Activated B cell treated with CpG ODN at 0.5 μM for 24 hours (primary cell): ENCODE results near the gene FNIP1. TPM values are rescaled to one million over a fixed set of nuclear protein-coding genes. Genes with fewer than 3 reads are reported as not detected.

Experiments used
- ATAC-seq: fragments of 200-7000 bp; cut with Tn5 transposase; one replicate; pipeline ENCODE4 v1.10.0; 2021; ENCODE audit warnings: low read depth, mild to moderate bottlenecking, moderate library complexity
- CTCF ChIA-PET: fragments of 350-600 bp; sonication (Branson Sonifier 250); formaldehyde crosslinking; loops from one replicate; lab custom pipeline; 2021; ENCODE audit warnings: antibody characterized with exemption; lab: Charles Lee
- POLR2A ChIA-PET: fragments of 350-600 bp; sonication (Branson Sonifier 250); formaldehyde crosslinking; loops from one replicate; lab custom pipeline; 2021; ENCODE audit warnings: antibody characterized with exemption; lab: Charles Lee
- DNase-seq: peaks from one replicate; pipeline ENCODE4 v3.0.0; 2022
- H3K27ac Mint-ChIP-seq: one replicate; pipeline ENCODE4 v1.8.0; 2020; ENCODE audit warnings: mixed read lengths
- H3K27me3 Mint-ChIP-seq: one replicate; pipeline ENCODE4 v1.8.0; 2021; ENCODE audit warnings: mixed read lengths
- H3K36me3 Mint-ChIP-seq: one replicate; pipeline ENCODE4 v1.8.0; 2021; ENCODE audit warnings: low read depth, mixed read lengths
- H3K4me1 Mint-ChIP-seq: one replicate; pipeline ENCODE4 v1.8.0; 2021; ENCODE audit warnings: mixed read lengths
- H3K4me3 Mint-ChIP-seq: one replicate; pipeline ENCODE4 v1.8.0; 2020; ENCODE audit warnings: mild to moderate bottlenecking, mixed read lengths
- H3K9me3 Mint-ChIP-seq: one replicate; pipeline ENCODE4 v1.8.0; 2020; ENCODE audit warnings: mixed read lengths
- intact Hi-C: fragments of 100-400 bp; cut with micrococcal nuclease; formaldehyde crosslinking; loops from one replicate; pipeline ENCODE4 v1.15.1; 2024
- total RNA-seq: library from RNA; stranded (reverse); gene quantifications from 2 replicates; pipeline ENCODE4 v1.2.3, GENCODE V29; 2022
- TF ChIP-seq, protein P1 (sequence below): fragments of 200-600 bp; IDR thresholded peaks from one replicate; pipeline ENCODE4 v1.8.0; 2022; ENCODE audit warnings: antibody characterized with exemption, mild to moderate bottlenecking

Gene FNIP1
- total RNA-seq, 1 donor from 2014 or later = 34.0 TPM

DNA sequence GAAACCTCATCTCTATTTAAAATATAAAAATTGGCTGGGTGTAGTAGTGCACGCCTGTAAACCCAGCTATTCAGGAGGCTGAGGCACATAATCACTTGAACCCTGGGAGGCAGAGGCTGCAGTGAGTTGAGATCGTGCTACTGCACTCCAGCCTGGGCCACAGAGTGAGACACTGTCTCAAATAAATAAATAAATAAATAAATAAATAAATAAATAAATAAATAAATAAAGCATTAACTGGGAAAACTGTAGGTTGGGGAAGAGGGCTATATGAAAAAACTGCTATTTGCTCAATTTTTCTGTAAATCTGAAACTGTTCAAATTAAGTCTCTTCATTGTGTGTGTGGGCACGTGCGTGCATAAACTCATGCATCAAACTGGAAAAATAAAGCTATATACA lies 101.9 kb downstream of the FNIP1 start:
- Mint-ChIP-seq H3K4me3 (no peak overlapping the region), H3K27me3 (no peaks in the 10 kb centered on the region), H3K4me1 (no peaks in the 10 kb centered on the region), H3K27ac (no peak overlapping the region), H3K36me3 (peaks cover 67% of the 10 kb centered on the region), H3K9me3 (peaks cover 7% of the 10 kb centered on the region)
- no peak for ATAC-seq
- intact Hi-C loops = loop anchor here (5.0 kb wide), 2 partner anchors 33 to 63 kb away; no protein-coding TSS in a partner anchor
- POLR2A ChIA-PET = no interaction called here
- CTCF ChIA-PET = interaction anchor here (1.7 kb wide), 1 partner anchor 12 kb away, joined by 3 read pairs; no protein-coding TSS in a partner anchor
- DNase-seq = no peak
- TF ChIP-seq, protein P1, sequence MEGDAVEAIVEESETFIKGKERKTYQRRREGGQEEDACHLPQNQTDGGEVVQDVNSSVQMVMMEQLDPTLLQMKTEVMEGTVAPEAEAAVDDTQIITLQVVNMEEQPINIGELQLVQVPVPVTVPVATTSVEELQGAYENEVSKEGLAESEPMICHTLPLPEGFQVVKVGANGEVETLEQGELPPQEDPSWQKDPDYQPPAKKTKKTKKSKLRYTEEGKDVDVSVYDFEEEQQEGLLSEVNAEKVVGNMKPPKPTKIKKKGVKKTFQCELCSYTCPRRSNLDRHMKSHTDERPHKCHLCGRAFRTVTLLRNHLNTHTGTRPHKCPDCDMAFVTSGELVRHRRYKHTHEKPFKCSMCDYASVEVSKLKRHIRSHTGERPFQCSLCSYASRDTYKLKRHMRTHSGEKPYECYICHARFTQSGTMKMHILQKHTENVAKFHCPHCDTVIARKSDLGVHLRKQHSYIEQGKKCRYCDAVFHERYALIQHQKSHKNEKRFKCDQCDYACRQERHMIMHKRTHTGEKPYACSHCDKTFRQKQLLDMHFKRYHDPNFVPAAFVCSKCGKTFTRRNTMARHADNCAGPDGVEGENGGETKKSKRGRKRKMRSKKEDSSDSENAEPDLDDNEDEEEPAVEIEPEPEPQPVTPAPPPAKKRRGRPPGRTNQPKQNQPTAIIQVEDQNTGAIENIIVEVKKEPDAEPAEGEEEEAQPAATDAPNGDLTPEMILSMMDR = no peak

DNA sequence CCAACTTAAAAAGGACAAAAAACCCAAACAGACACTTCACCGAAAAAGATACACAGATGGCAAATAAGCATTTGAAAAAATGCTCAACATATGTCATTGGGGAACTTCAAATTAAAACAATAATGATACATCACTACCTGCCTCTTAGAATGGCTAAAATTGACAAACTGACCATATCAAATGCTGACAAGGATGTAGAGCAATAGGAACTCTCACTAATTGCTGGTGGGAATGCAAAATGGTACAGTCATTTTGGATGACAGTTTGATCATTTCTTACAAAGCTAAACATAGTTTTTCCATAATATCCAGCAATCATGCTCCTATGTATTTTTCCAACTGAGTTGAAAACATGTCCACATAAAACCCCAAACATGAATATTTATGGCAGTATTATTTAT lies 102.9 kb downstream of the FNIP1 start:
- DNase-seq = no peak
- no peaks in the 10 kb centered on the region for H3K27me3 Mint-ChIP-seq
- H3K4me3 Mint-ChIP-seq = no peak overlapping the region
- ChIA-PET POLR2A (no interaction called here), CTCF (no interaction called here)
- no peaks in the 10 kb centered on the region for H3K4me1 Mint-ChIP-seq
- TF ChIP-seq, protein P1 = no peak
- no peak overlapping the region for H3K27ac Mint-ChIP-seq
- peaks cover 72% of the 10 kb centered on the region for H3K36me3 Mint-ChIP-seq
- H3K9me3 Mint-ChIP-seq = peaks cover 7% of the 10 kb centered on the region
- no peak for ATAC-seq
- intact Hi-C loops = no loop called here

DNA sequence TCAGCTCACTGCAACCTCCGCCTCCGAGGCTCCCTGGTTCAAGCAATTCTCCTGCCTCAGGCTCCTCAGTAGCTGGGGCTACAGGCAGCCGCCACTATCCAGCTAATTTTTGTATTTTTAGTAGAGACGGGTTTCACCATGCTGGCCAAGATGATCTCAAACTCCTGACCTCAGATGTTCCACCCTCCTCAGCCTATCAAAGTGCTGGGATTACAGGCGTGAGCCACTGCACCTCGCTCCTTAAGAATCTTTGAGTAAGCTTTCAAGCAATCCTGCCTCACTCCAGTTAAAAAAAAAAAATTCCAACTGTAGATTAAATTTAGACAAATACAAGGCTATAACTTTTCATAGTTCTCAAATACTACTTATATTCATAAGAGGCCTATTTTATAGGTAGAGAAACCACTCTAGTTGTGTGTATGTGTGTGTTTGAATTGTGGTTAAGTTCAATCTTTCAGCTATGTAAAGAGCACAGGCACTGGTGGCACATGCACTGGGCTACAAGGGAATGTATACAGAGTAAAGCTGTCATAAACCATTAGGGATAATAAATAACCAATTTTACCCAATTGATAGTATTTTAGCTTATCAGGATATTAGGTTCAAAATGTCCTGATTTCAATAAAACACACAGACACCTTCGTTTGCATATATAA lies 111.2 kb downstream of the FNIP1 start:
- Mint-ChIP-seq H3K27me3 (no peaks in the 10 kb centered on the region), H3K4me1 (peaks cover 19% of the 10 kb centered on the region), H3K4me3 (no peak overlapping the region), H3K27ac (no peak overlapping the region), H3K9me3 (peaks cover 5% of the 10 kb centered on the region), H3K36me3 (peaks cover 44% of the 10 kb centered on the region)
- ChIA-PET POLR2A (no interaction called here), CTCF (interaction anchor here (2.3 kb wide), 1 partner anchor 96 kb away, joined by 6 read pairs; no protein-coding TSS in a partner anchor)
- ATAC-seq = no peak
- DNase-seq = no peak
- intact Hi-C loops = no loop called here
- TF ChIP-seq, protein P1 = no peak

DNA sequence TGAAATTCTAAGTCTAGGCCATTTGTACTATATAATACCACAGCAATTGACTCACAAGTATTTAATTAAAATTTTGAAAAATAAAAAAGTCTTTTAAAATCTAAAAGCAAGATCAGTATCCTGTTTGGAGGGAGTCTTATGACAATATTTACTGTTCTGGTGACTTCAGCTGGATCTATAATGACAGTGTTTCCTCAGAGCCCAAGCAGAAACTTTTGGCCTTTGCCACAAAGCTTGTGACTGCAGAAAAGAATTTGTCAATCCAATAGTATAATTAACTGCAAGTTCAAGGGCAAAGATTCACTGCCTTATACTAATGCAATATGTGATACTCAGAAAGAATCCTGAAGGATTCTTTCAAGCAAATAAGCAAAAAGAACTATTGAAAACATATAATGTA lies 112.2 kb downstream of the FNIP1 start:
- TF ChIP-seq, protein P1 = no peak
- ChIA-PET POLR2A (no interaction called here), CTCF (interaction anchor here (2.3 kb wide), 1 partner anchor 95 kb away, joined by 6 read pairs; no protein-coding TSS in a partner anchor)
- ATAC-seq = no peak
- no peaks in the 10 kb centered on the region for H3K27me3 Mint-ChIP-seq
- DNase-seq = no peak
- H3K9me3 Mint-ChIP-seq = no peaks in the 10 kb centered on the region
- no peak overlapping the region for H3K27ac Mint-ChIP-seq
- intact Hi-C loops = loop anchor here (5.0 kb wide), 2 partner anchors 37 to 97 kb away; no protein-coding TSS in a partner anchor
- H3K4me1 Mint-ChIP-seq = peaks cover 19% of the 10 kb centered on the region
- H3K4me3 Mint-ChIP-seq = no peak overlapping the region
- peaks cover 42% of the 10 kb centered on the region for H3K36me3 Mint-ChIP-seq

DNA sequence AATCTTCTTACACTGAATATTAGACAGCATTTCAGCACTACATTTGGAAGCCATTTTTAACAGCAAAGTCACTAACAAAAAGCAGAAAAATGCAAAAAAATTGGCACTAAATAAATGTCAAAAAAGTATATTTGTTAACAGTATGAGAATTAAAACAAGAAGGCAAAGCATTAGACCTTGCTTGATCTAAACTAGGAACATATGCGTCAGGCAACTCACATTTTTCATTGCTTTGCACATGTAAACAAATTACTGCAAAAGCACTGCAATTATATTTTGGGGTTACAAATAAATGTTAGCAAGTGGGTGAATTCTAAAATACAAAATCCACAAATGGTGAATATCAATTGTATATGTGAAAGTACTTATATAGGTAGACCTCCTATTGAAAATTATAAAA lies 112.8 kb downstream of the FNIP1 start:
- peaks cover 41% of the 10 kb centered on the region for H3K36me3 Mint-ChIP-seq
- no peaks in the 10 kb centered on the region for H3K27me3 Mint-ChIP-seq
- intact Hi-C loops = loop anchor here (5.0 kb wide), 2 partner anchors 37 to 97 kb away; no protein-coding TSS in a partner anchor
- POLR2A ChIA-PET = interaction anchor here (0.7 kb wide), 1 partner anchor 324 kb away, joined by 5 read pairs; no protein-coding TSS in a partner anchor
- CTCF ChIA-PET = interaction anchor here (1.0 kb wide), 1 partner anchor 94 kb away, joined by 4 read pairs; no protein-coding TSS in a partner anchor
- peak overlapping the region; percentile 89 for H3K27ac Mint-ChIP-seq
- no peak for ATAC-seq
- H3K9me3 Mint-ChIP-seq = no peaks in the 10 kb centered on the region
- TF ChIP-seq, protein P1 = no peak
- H3K4me3 Mint-ChIP-seq = no peak overlapping the region
- H3K4me1 Mint-ChIP-seq = peaks cover 19% of the 10 kb centered on the region
- no peak for DNase-seq
